Retina (tissue), 1 donor: ENCODE results near the gene CDK16.

Experiments used
- DNase-seq: peaks from one replicate; pipeline ENCODE4 v3.0.0-alpha.2; 2016

Gene CDK16

GRCh38 chrX:47186096-47186740 lies 32.3 kb upstream of the CDK16 start:
- no peak for DNase-seq

- no peak for DNase-seq
Observed at GRCh38 chrX:47187106-47187677, 31.3 kb upstream of the CDK16 start.

GRCh38 chrX:47189906-47190305 lies 28.6 kb upstream of the CDK16 start:
- DNase-seq = no peak

GRCh38 chrX:47190445-47191269 lies 27.8 kb upstream of the CDK16 start:
- DNase-seq = peak; percentile 86

- peak; percentile 44 for DNase-seq
Observed at GRCh38 chrX:47191331-47191730, 27.1 kb upstream of the CDK16 start.

- DNase-seq = no peak
Observed at GRCh38 chrX:47191806-47192401, 26.6 kb upstream of the CDK16 start.

GRCh38 chrX:47193475-47194193 lies 24.8 kb upstream of the CDK16 start, which contains the start of gene UBA1:
UBA1 (plus strand) TSS chrX:47193829; CDS start chrX:47198803, 4,974 bp downstream.
- DNase-seq = peak; percentile 97

- no peak for DNase-seq
Observed at GRCh38 chrX:47194194-47194787, 24.2 kb upstream of the CDK16 start.

- DNase-seq = no peak
Observed at GRCh38 chrX:47196098-47196497, 22.4 kb upstream of the CDK16 start.

- DNase-seq = no peak
Observed at GRCh38 chrX:47197526-47197925, 21.0 kb upstream of the CDK16 start.

- DNase-seq = no peak
Observed at GRCh38 chrX:47198026-47198686, 20.3 kb upstream of the CDK16 start.

- no peak for DNase-seq
Observed at GRCh38 chrX:47198687-47199080, 19.8 kb upstream of the CDK16 start.

- no peak for DNase-seq
Observed at GRCh38 chrX:47199286-47199685, 19.2 kb upstream of the CDK16 start.

GRCh38 chrX:47200385-47201150 lies 17.9 kb upstream of the CDK16 start:
- DNase-seq = no peak

GRCh38 chrX:47201345-47201944 lies 17.0 kb upstream of the CDK16 start:
- DNase-seq = no peak

GRCh38 chrX:47202316-47202715 lies 16.2 kb upstream of the CDK16 start:
- no peak for DNase-seq

GRCh38 chrX:47202877-47203276 lies 15.6 kb upstream of the CDK16 start:
- DNase-seq = no peak

- no peak for DNase-seq
Observed at GRCh38 chrX:47204970-47205369, 13.5 kb upstream of the CDK16 start.

GRCh38 chrX:47206316-47206715 lies 12.2 kb upstream of the CDK16 start:
- no peak for DNase-seq

GRCh38 chrX:47208108-47208507 lies 10.4 kb upstream of the CDK16 start:
- no peak for DNase-seq
